T-helper 1 cell treated with Interleukin-12 subunit alpha and Interleukin-12 subunit beta and Interleukin-4 antibody, amounts not matched to agents 30 μg/mL and 1 μg/mL, for 36 hours (primary cell): ENCODE data around the gene ERICH6.

Experiments used
- H3K27ac Mint-ChIP-seq: one replicate; pipeline ENCODE4 v1.8.0; 2021; ENCODE audit warnings: mild to moderate bottlenecking, mixed read lengths
- H3K27me3 Mint-ChIP-seq: one replicate; pipeline ENCODE4 v1.8.0; 2021; ENCODE audit warnings: low read depth, mixed read lengths
- H3K36me3 Mint-ChIP-seq: one replicate; pipeline ENCODE4 v1.8.0; 2021; ENCODE audit warnings: low read depth, mixed read lengths
- H3K4me1 Mint-ChIP-seq: one replicate; pipeline ENCODE4 v1.8.0; 2021; ENCODE audit warnings: low read depth, mixed read lengths
- H3K4me3 Mint-ChIP-seq: one replicate; pipeline ENCODE4 v1.8.0; 2021; ENCODE audit warnings: mild to moderate bottlenecking, moderate library complexity, mixed read lengths
- H3K9me3 Mint-ChIP-seq: one replicate; pipeline ENCODE4 v1.8.0; 2021; ENCODE audit warnings: mixed read lengths

Gene ERICH6

DNA sequence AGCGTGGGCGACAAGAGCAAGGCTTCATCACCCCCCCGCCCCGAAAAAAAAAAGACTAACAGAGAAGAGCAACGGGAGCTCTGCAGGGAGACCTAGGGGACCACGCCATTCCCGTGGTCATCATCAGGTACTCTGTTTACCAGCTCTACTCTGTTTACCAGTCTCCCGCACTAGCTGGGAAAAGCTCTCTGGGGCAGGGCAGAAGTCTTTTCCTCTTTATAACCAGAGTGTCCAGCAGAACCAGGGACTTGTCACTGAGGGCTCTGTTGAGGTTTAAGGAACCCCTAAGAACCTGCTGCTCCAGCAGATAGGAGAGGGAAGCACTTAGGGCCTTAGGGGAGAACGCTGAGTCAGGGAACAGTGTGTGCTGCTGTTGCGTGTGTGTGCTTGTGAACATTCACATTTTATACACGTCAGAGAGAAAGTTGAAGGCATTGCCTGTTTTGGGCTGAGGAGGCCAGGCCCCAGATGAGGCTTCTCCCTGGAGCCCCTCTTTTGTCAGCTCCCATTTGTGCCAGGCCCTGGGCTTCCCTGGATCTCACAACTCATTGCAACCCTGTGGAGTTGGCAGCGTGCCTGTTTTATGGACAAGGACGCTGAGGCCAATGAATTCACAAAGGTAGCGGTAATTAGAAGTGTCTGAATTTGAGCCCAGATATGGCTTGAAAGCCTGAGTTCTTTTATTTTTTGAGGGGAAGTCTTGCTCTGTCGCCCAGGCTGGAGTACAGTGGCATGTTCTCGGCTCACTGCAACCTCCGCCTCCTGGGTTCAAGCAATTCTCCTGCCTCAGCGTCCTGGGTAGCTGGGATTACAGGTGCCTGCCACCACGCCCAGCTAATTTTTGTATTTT lies 24.2 kb upstream of the ERICH6 start:
- Mint-ChIP-seq H3K4me1 (peaks cover 14% of the 10 kb centered on the region), H3K36me3 (peaks cover 2% of the 10 kb centered on the region), H3K4me3 (no peak overlapping the region), H3K27ac (no peak overlapping the region), H3K9me3 (no peaks in the 10 kb centered on the region), H3K27me3 (no peaks in the 10 kb centered on the region)

DNA sequence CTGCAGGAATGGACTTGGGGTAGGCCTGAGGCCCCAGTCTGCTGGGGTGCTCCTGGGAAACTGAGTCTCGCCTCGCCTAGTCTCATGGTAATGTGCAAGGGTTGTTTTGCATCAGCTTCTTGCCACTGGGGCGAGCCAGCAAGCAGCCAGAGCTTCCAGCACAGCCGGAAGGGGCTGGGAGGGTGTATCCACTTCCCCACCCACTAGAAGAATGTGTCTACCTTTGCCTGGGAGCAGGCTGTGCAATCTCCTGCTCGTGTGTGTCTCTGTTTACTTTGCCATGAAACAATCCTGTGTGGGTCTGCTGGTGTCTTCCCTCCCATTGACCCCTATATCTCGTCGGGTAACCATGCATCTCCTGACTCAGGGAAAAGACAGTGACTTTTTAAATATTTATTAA lies 21.8 kb upstream of the ERICH6 start:
- Mint-ChIP-seq H3K9me3 (no peaks in the 10 kb centered on the region), H3K27ac (no peak overlapping the region), H3K4me3 (no peak overlapping the region), H3K27me3 (no peaks in the 10 kb centered on the region), H3K36me3 (no peaks in the 10 kb centered on the region), H3K4me1 (peaks cover 22% of the 10 kb centered on the region)

DNA sequence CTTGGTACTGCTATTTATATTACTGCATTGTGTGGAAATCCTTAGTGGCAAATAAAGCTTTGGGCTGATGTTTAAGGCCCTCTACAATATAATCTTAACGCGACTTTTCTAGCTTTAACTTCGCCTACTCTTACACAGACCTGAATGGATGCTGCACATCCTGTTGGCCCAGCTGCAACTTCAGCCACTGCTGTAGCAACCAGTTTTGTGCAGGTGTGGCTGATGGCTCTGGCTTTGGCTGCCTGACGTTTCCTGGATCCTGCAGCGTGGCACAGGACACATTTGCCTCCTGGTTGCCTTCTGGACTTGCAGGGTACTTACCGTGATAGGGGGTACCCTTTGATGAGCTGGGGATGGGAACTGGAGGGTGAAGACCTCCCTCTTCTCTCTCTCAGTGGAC lies 20.2 kb upstream of the ERICH6 start:
- Mint-ChIP-seq H3K4me3 (no peak overlapping the region), H3K4me1 (peaks cover 22% of the 10 kb centered on the region), H3K9me3 (no peaks in the 10 kb centered on the region), H3K36me3 (no peaks in the 10 kb centered on the region), H3K27me3 (no peaks in the 10 kb centered on the region), H3K27ac (no peak overlapping the region)

DNA sequence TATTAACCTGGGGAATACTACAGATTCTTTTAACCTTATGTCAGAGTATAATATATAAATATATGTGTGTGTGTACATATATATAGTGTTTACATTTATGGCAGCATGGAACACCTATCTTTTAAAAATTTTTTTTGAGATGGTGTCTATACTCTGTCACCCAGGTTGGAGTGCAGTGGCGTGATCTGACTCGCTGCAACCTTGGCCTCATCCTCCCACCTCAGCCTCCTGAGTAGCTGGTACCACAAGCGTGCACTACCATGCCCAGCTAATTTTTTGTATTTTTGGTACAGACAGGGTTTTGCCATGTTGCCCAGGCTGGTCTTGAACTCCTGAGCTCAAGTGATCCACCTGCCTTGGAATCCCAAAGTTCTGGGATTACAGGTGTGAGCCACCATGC lies 18.5 kb upstream of the ERICH6 start:
- H3K4me1 Mint-ChIP-seq = peaks cover 18% of the 10 kb centered on the region
- H3K27me3 Mint-ChIP-seq = no peaks in the 10 kb centered on the region
- H3K27ac Mint-ChIP-seq = no peak overlapping the region
- no peaks in the 10 kb centered on the region for H3K36me3 Mint-ChIP-seq
- H3K4me3 Mint-ChIP-seq = no peak overlapping the region
- H3K9me3 Mint-ChIP-seq = no peaks in the 10 kb centered on the region

DNA sequence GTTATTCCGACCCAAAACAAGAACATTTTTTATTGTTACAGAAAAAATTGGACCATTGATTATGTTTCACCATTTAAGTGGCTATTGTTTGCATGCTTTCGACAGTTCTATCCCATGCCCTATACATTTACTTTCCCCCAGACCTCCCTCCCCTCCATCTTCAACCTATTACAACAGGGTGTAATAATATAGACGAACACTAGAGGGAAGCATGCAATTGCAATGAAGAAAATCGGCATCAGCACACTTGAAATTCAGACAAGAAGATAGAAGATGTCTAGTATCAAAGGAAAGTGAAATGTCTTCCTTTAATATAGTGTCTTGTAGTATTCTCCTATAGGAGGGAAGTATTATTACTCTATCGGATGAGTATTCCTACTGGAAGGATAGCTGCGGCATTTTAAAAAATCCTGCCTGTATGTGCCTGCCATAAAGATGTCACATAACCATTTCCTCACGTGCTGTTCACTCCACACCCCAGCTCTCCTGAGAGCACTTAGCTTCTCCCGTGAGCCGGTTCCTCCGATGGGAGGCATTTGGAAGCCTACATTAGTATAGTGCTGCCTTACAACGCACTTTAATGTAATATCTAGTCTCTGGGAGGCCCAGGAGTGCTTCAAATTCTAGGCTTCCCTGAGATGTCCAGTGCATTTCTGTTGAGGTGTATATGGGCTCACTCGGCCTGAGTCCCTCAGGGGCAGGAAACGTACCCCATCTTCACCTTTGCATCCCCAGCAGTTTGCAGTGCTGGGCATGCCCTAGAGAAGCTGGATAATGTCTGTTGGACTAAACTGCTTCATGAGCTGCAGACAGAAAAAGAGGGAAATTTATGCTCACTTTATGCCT lies 17.8 kb upstream of the ERICH6 start:
- no peaks in the 10 kb centered on the region for H3K36me3 Mint-ChIP-seq
- H3K27me3 Mint-ChIP-seq = no peaks in the 10 kb centered on the region
- H3K27ac Mint-ChIP-seq = no peak overlapping the region
- no peaks in the 10 kb centered on the region for H3K9me3 Mint-ChIP-seq
- H3K4me1 Mint-ChIP-seq = peaks cover 18% of the 10 kb centered on the region
- H3K4me3 Mint-ChIP-seq = no peak overlapping the region

DNA sequence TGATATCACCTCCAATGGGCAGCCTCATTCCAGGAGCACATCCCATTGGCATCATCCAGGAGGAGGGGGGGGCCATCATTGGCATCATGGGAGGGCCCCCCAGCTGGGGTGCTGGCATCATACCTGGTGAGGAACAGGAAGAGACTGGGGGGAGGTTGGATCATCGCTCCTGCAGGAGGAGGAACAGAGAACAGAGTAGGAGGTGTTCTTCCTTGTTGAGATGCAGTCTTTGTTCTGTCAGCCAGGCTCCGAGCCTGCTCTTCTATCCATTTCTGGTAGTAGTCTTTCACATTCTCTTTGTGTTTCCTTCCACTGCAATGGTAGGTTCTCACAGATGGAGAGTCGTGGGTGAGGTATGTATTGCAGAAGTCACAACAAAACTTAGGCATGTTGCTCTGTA lies 16.7 kb upstream of the ERICH6 start:
- Mint-ChIP-seq H3K9me3 (no peaks in the 10 kb centered on the region), H3K4me3 (no peak overlapping the region), H3K4me1 (peaks cover 18% of the 10 kb centered on the region), H3K27ac (no peak overlapping the region), H3K27me3 (no peaks in the 10 kb centered on the region), H3K36me3 (no peaks in the 10 kb centered on the region)

DNA sequence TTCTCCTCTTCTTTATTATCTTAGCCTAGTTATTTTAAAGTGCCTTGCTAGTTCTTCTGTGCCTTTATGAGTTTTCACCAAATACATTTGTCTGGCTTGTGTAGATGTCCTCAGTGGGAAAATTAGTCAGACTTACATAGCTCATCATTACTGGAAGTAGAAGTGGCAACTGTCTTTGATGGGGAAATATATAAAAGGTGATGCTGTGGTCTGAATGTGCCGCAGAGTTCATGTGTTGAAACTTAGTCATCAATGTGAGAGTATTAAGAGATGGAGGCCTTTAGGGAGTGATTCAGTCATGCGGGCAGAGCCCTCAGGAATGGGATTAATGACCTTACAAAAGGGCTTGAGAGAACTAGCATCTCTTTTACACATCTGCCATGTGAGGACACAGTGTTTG lies 6.4 kb upstream of the ERICH6 start:
- Mint-ChIP-seq H3K27ac (no peak overlapping the region), H3K36me3 (peaks cover 20% of the 10 kb centered on the region)

DNA sequence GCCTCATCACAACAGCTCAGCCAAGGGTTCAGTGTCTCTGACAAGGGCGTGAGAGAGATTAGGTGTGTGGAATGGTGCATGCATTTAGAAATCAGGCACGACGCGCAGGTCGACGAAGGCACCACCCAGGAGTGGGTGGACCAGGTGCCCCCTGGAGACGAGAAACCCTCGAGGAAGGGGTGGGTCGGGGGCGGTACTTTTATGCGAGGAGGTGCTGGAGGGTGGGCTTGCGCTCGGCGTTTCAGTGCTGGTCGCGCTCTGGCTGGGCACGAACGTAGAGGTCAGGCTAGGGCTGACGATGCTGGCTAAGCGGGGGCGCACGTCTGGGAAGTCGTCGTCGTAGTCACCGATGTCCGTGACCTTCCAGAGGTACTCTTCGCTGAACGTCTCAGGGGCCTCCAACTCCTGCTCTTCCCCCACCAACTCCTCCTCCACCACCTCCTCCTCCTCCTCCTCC lies 393 bp downstream of the ERICH6 start:
- peak overlapping the region; percentile 97 for H3K4me3 Mint-ChIP-seq
- peaks cover 13% of the 10 kb centered on the region for H3K27me3 Mint-ChIP-seq
- peaks cover 14% of the 10 kb centered on the region for H3K4me1 Mint-ChIP-seq
- peaks cover 4% of the 10 kb centered on the region for H3K9me3 Mint-ChIP-seq
- H3K27ac Mint-ChIP-seq = peak overlapping the region; percentile 98
- H3K36me3 Mint-ChIP-seq = no peaks in the 10 kb centered on the region

More for the DNA sequence above, 6.4 kb upstream of the ERICH6 start:
- Mint-ChIP-seq H3K27me3 (peaks cover 19% of the 10 kb centered on the region), H3K9me3 (peaks cover 21% of the 10 kb centered on the region), H3K4me1 (no peaks in the 10 kb centered on the region), H3K4me3 (no peak overlapping the region)

DNA sequence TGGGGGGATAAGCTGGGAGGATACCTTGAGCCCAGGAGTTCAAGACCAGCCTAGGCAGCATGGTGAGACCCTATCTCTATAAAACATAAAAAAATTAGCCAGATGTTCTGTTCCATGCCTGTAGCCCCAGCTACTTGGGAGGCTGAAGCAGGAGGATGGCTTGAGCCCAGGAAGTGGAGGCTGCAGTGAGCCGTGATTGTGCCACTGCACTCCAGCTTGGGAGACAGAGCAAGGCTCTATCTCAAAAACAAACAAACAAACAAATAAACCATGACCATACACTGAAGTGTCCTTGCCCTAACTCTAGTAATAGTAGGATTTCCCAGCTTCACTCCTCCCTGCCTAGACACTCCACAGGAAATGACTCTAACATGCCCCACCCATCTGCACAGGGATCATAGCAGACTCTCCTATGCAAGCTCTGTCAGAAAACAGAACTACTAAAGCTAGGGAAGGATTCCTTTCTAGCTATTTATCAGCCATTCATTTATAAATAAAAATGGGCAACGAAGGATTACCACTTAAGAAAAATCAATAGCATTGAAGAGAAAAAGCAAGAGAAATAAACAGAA lies 4.6 kb downstream of the ERICH6 start:
- Mint-ChIP-seq H3K9me3 (peaks cover 7% of the 10 kb centered on the region), H3K36me3 (peaks cover 2% of the 10 kb centered on the region), H3K4me1 (peaks cover 14% of the 10 kb centered on the region), H3K27ac (no peak overlapping the region), H3K4me3 (no peak overlapping the region), H3K27me3 (peaks cover 21% of the 10 kb centered on the region)

DNA sequence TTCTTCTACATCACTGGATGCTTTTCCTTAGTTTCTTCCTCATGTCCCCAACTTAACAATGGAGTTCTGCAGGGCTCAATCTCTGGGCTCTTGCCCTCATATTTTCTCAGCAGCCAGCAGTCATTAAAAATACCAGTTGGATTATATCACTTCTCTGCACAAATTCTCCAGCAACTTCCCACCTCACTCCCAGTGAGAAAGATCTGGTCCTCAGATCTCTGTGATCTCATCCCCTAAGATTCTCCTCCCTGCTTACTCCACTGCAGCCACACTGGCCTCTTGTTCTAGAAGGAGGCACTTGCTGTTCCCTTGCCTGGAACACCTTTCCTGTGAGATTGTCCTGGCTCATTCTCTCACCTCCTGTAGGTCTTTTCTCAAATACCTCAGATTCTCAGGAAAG lies 6.1 kb downstream of the ERICH6 start:
- H3K4me3 Mint-ChIP-seq = no peak overlapping the region
- peaks cover 11% of the 10 kb centered on the region for H3K9me3 Mint-ChIP-seq
- no peak overlapping the region for H3K27ac Mint-ChIP-seq
- peaks cover 3% of the 10 kb centered on the region for H3K36me3 Mint-ChIP-seq
- H3K27me3 Mint-ChIP-seq = peaks cover 21% of the 10 kb centered on the region
- peaks cover 6% of the 10 kb centered on the region for H3K4me1 Mint-ChIP-seq

DNA sequence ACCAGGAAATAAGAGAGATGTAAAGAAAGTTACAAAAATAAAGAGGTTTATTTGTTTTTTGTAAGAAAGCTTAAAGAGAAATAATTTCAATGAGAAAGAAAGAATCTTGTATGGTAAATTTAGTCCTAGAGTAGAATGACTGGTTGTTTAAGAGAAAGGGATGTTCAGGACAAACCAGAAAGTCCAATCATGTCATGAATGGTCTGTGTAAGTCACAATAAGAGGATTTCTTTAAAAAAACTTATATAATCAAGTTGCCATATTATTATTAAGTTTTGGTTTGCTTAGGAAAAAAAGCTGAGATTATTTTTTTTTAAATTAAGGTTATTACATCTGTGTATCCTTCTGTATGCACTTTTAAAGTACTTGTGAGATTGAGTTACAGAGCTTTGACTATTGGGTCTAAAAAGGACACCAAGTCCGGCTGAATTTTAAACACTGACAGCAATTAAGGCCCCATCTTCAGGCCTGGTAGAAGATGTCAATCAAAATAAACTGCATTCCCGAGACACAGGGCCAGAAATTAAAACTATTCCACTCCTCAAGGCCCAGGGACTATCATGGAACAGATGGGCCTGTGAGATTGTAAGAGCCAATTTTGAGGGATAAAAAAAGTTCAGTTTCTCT lies 12.2 kb downstream of the ERICH6 start:
- no peaks in the 10 kb centered on the region for H3K4me1 Mint-ChIP-seq
- H3K27ac Mint-ChIP-seq = no peak overlapping the region
- no peak overlapping the region for H3K4me3 Mint-ChIP-seq
- H3K9me3 Mint-ChIP-seq = peaks cover 18% of the 10 kb centered on the region
- no peaks in the 10 kb centered on the region for H3K27me3 Mint-ChIP-seq
- H3K36me3 Mint-ChIP-seq = peaks cover 3% of the 10 kb centered on the region

DNA sequence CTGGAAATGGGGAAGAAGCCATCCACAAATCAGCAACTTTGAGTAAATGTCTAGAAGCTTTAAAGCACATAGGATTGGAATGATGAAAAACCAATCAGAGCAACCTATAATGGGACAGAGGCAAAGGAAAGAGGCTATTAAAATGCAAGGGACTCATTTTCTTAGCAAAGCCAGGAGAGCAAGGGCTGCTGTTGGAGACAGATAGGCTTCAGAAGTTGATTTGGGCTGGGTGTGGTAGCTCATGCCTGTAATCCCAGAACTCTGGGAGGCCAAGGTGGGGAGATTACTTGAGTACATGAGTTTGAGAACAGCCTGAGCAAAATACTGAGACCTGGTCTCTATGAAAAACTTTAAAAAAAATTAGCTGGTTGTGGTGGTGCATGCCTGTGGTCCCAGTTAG lies 16.1 kb downstream of the ERICH6 start:
- H3K4me3 Mint-ChIP-seq = no peak overlapping the region
- peaks cover 11% of the 10 kb centered on the region for H3K9me3 Mint-ChIP-seq
- peaks cover 2% of the 10 kb centered on the region for H3K4me1 Mint-ChIP-seq
- no peaks in the 10 kb centered on the region for H3K36me3 Mint-ChIP-seq
- no peak overlapping the region for H3K27ac Mint-ChIP-seq
- peaks cover 6% of the 10 kb centered on the region for H3K27me3 Mint-ChIP-seq

DNA sequence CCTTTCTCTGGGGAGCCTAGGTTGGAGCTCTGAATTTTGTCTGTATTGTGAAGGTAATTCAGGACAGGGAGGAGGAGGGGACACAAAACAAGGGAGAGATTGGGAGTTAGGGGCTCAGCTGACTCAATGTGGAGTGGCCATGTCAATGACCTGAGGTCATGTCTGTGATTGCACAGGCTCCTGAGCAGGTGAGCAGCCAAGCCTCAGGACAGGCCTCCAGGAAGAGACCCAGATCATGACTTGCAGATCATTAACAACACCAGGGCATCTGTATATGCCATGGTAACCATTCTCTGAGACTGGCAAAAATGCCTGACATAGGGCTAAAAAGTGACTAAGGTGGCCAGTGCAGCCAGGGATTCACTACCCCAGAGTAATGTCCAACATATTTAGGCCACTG lies 20.9 kb downstream of the ERICH6 start:
- Mint-ChIP-seq H3K9me3 (peaks cover 6% of the 10 kb centered on the region), H3K27me3 (peaks cover 6% of the 10 kb centered on the region), H3K27ac (no peak overlapping the region), H3K36me3 (peaks cover 2% of the 10 kb centered on the region), H3K4me1 (peaks cover 19% of the 10 kb centered on the region), H3K4me3 (no peak overlapping the region)

DNA sequence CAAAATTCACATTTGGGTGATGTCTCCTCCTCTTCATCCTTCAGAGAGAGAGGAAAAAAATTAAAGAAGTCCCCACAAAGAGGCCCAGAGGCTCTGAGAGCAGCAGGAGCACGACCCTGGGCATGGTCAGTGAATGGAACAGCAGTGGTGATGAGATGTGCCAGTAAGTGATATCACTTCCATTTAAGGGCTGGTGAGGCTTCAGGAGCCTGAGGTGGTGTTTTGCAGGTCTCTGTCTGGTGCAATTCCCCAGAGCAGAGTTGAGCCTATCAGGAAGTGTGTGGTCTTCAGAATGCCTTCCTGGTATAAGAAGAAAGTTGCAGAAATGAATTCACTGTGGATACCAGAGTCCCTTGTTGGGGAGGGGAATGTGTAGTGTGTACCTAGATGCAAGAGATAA lies 21.4 kb downstream of the ERICH6 start:
- Mint-ChIP-seq H3K36me3 (peaks cover 2% of the 10 kb centered on the region), H3K4me1 (peaks cover 19% of the 10 kb centered on the region), H3K27ac (no peak overlapping the region), H3K27me3 (peaks cover 6% of the 10 kb centered on the region), H3K9me3 (peaks cover 6% of the 10 kb centered on the region), H3K4me3 (no peak overlapping the region)
